HG03558 (cell line): ENCODE results near the gene MAP4K1.

Source experiments
- ATAC-seq: cut with Tn5 transposase; IDR thresholded peaks from one replicate; pipeline ENCODE4 v1.9.1; 2021; ENCODE audit warnings: moderate number of reproducible peaks; ENCODE audit not compliant: unreplicated experiment; ENCODE audit errors: extremely low read depth

Gene MAP4K1

DNA sequence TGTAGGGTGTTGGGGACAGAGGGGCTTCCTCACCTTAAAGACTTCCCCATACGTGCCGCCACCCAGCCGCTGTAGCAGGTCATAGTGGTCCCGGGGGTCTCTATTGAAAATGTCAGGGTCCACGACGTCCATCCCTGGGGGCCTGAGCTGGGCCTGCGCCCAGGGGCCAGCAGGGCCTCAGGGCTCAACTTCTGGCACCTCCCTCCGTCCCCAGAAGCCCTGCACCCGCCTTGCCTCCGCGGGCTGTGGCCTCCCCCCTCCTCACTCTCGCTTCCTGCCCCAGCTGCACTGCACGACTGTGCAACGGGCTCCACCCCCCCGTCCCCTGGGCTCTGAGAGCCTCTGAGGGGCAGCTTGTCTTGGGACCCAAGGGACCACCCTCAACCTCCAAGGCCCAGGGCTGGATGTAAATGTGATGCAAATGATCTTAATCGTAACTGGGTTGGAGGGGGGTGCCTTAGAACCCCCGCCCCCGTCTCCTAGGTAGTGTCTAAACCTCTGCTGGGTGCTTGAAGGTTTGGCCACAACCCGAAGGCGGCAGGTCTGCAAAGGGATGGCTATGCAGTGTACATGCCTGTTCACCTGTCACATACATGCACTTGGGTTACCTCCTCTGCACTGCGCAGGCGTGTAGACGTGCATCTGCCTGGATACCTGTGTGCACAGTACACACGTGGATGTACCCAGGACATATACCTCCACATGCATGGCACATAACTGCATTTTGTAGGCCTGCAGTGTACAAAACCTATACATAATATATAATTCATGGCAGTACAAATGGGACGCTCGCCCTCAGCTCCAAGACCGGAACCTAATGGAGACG is at the start of gene MAP4K1:
MAP4K1 (minus strand) TSS at position 190 of the 826 bp plus-strand sequence; CDS start at position 132, 58 bp downstream.
- ATAC-seq, result no peak

DNA sequence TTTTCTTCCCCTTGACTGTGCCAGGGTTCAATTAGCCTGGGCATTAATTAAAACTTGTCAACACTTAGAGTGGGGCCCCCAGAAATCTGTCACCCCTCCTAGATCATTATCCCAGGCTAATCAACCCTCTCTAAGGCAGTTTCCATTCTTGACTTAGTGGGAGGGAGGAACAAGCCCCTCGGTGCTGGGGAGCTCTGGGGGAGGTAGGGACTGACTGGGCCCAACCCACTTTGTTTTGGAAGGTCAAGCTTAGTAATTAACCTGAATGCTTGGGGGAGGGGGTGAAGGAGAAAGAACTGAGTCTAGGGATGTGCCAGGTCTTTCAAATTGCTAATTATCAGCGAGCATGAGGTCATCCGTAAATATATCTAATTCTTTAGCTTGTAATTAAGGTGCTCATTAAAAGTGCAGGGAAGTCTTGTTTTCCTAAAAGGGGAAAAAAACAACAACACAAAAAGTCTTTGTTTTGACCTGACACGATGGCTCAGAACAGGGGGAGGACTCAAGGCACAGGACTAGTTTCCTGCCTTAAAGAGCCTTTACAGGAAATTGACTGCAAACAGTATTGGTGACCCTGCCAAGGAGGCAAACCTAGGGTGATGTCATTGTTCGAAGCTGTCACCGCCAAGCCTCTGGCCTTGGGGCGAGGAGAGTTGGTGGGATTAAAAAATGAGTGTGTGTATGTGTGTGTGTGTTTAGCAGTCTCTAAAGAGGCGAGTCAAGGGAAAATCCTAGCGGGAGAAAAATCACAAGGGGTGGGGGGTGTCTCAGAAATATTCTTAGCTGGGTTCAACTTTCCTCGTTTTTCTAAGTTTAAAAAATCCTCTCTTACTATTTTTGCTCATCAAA is 49.1 kb upstream of the MAP4K1 start:
- no peak for ATAC-seq

GRCh38 chr19:38665950-38666662 is 48.4 kb upstream of the MAP4K1 start:
- no peak for ATAC-seq

DNA sequence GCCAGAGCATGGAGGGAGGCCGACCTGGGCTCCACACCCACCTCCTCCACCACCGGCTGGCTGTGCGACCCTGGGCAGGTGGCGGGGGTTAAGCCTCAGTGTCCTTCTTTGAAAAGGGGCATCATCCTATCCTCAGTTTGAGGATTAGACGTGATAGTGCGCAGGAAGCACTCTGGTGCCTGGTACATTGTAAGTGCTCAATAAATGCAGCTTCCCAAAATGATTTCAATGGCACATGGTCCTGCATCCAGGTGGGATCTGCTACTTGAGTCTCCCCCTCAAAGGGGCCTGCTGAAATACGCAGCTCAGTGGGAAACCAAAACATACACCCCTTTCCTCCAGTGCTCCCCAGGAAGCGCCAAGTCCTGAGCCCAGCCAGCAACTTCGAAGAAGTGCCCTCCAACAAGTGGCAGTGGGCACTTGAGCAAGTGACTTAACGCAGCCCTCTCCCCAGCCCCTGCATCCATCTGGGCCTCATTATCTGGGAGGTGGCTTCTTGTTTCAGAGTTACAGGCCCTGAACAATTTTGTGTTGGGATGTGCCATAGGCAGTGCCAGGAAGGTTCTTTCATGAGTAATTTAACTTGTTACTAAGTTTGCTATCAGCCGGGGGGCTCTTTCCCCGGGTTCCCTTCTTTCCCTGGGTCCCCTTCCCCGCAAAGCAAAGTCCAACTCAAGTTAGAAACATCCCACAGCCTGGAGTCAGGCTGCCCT is 47.6 kb upstream of the MAP4K1 start:
- ATAC-seq, result no peak

- no peak for ATAC-seq
These were observed 46.9 kb upstream of the MAP4K1 start for GRCh38 chr19:38664503-38665211.

GRCh38 chr19:38663957-38664502 is 46.3 kb upstream of the MAP4K1 start:
- no peak for ATAC-seq

- no peak for ATAC-seq
These were observed 45.5 kb upstream of the MAP4K1 start for GRCh38 chr19:38663156-38663651.

GRCh38 chr19:38662537-38663155 is 44.9 kb upstream of the MAP4K1 start:
- ATAC-seq, result no peak

- ATAC-seq, result no peak
These were observed 44.2 kb upstream of the MAP4K1 start for GRCh38 chr19:38661996-38662395.

- ATAC-seq, result no peak
These were observed 43.4 kb upstream of the MAP4K1 start for GRCh38 chr19:38661136-38661535.

DNA sequence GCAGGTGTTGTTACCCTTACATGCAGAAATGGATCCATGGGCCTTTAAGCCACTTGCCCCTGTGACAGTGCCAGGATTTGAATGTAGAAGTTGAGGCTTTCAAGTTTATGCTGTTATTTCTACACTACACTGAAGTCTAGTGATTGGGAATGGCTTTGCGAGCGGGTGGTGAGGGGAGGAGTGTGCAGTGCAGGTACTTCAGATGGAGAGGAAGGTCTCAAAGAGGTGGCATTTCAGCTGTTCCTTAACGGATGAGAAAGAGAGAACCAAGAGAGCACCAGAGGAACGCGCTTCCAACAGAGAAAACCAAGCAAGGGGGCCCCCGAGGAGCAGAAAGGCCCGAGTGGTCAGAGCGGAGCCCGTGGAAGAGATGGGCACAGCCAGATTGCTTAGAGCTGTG is 43.0 kb upstream of the MAP4K1 start:
- no peak for ATAC-seq

DNA sequence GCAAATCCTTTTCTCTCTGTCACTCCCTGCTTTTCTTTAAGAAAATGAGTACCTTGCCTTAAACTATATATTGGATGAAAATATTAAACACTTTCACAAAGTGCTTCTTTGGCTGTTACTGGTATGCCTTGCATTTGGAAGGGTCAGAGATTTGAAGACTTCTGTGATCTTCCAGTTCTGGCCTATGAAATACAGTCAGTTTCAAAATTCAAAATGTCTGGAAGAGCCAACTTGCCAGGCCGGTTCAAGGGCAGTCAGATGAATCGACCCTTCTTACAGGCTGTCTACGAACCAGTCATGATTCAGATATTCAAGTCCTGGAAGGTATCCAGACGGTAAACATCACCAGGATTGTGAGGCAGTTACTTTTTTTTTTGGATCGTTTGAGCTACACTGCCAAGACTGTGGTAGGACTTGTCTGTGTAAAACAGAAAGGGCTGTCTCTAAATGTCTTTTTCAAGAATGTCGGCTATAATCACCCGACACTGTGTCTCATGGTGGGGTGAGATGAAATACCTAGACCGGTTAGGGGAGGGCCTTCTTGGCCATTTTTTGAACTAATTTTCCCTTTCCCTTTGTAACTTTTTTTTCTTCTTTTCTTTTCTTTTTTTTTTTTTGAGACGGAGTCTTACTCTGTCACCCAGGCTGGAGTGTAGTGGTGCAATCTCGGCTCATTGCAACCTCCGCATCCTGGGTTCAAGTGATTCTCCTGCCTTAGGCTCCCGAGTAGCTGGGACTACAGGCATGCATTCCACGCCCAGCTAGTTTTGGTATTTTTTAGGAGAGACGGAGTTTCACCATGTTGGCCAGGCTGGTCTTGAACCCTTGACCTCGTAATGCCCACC is 40.9 kb upstream of the MAP4K1 start:
- ATAC-seq, result no peak

GRCh38 chr19:38657633-38658222 is 40.0 kb upstream of the MAP4K1 start:
- ATAC-seq, result no peak

DNA sequence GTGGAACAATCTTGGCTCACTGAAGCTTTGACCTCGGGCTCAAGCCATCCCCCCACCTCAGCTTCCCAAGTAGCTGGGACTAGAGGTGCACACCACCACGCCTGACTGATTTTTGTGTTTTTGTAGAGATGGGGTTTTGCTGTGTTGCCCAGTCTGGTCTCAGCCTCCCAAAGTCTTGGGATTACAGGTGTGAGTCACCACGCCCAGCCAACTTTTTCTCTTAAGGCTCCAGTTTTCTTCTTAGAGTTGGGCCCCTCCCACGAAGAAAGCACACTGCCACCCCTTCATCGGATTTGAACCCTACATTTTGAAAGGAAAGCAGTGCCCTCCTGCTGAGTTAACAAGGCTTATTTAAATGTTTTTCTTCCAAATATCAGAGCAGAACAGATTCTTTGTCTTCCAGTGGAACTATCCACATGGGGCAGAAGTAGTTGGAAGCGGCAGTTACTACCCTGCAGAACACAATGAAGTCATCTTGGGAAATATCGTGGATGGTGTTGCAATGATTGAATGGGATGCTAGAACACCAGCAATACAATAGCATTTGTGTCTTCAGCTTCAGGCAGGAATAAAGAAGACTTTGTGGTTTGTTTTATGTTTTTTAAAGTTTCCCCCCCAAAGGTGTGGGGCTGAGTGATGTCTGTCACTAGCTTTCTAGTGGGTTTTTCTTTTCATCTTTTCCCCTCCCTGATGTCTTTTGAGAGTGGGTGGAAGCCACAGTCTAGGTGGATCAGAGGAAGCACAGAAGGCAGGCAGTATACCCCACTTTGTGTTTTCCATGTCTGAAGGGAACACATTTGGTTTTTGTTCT is 38.6 kb upstream of the MAP4K1 start:
- no peak for ATAC-seq

DNA sequence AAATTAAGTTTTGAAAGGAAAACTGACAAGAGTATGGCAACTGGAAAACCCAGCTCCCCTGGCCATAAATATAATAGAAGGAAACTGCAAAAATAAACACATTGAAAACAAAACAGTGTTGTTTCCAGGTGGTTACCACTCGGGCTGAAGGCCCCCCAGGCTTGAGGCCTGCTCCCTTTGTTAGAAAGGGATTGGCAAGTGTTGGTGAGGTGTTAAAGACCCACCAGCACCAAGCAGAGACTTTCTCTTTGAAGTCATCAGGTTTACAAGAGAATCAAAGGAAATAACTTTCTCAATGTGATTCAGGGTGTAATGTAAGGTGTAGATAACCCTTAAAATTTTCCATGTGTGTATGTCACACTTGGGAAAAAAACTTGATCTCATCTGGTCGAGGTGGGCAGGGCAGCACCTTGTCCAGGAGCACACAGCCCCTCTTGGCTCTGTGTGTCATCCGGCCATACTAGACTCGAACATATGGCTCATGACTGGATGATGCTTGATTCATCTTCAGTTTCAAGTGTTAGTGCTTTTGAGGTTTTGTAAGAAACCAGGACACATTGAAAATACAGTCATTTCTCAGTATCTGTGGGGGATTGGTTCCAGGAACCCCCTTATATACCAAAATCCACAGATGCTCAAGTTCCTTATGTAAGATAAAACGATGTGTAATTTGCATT is 37.5 kb upstream of the MAP4K1 start:
- no peak for ATAC-seq

DNA sequence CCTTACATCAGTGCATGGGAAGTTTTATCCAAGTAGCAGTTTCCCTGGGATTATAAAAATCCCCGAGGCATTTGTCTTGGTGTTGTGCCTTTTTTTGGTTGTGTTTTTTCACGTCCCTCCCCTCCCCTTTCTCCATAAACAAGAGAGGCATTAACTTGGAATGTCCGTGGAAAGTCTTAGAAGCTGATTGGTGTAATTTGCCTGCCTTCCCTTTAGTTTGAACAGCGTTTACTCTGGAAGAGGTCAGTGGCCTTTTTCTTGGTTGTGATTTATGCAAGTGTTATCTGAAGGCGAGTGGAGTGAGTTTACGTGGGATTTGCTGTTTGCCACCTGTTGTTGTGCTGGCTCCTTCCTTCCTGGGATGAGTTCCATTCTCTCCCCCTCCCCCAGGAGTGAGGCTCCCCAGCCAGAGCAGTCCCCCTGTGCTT is 36.9 kb upstream of the MAP4K1 start:
- ATAC-seq, result no peak
